B cell (primary cell): ENCODE results near the gene ARHGAP31. TPM values are rescaled to one million over a fixed set of nuclear protein-coding genes. Genes with fewer than 3 reads are reported as not detected.
A peak's percentile ranks its signal among the peaks of the same experiment; 100 is the strongest.

Experiments
- ATAC-seq: fragments of 200-7000 bp; cut with Tn5 transposase; one replicate; pipeline ENCODE4 v1.10.0; 2021; ENCODE audit warnings: low read depth, mild to moderate bottlenecking, moderate number of reproducible peaks, moderate library complexity
- CTCF ChIA-PET: fragments of 350-600 bp; sonication (Branson Sonifier 250); formaldehyde crosslinking; loops from one replicate; lab custom pipeline; 2021; ENCODE audit warnings: antibody characterized with exemption, inconsistent platforms; lab: Charles Lee
- POLR2A ChIA-PET: fragments of 350-600 bp; sonication (Branson Sonifier 250); formaldehyde crosslinking; loops from one replicate; lab custom pipeline; 2021; ENCODE audit warnings: antibody characterized with exemption; lab: Charles Lee
- DNase-seq: peaks from one replicate; pipeline ENCODE4 v3.0.0; 2013
- H2AFZ ChIP-seq: 2 replicates; pipeline ENCODE4 v1.6.1; 2012; ENCODE audit warnings: mild to moderate bottlenecking, low read depth, low read length; ENCODE audit not compliant: insufficient read depth, poor library complexity, severe bottlenecking
- H3K27ac ChIP-seq, 2 donors: 1 replicate in 1 of 2; 2 replicates in 1 of 2; pipeline ENCODE4 v1.5.1; 2012 to 2013; ENCODE audit warnings: low read length in 2 of 2, mild to moderate bottlenecking in 2 of 2, moderate library complexity in 1 of 2
- H3K27me3 ChIP-seq, 4 experiments: fragments of 200-600 bp in 1 of 4; sonication (generic) in 1 of 4; replicated peaks in 1 of 4; 1 replicate in 2 of 4; 2 replicates in 2 of 4; pipeline versions ENCODE4 v1.6.1 to v1.7.0; 2013 to 2016; ENCODE audit warnings: low read length in 3 of 4, mild to moderate bottlenecking in 2 of 4, mixed read lengths in 1 of 4, moderate library complexity in 1 of 4; ENCODE audit not compliant: insufficient read depth in 4 of 4, control insufficient read depth in 3 of 4; ENCODE audit errors: control extremely low read depth in 1 of 4
- H3K36me3 ChIP-seq, 2 experiments: replicated peaks in 1 of 2; 1 replicate in 1 of 2; 2 replicates in 1 of 2; pipeline versions ENCODE4 v1.6.1 to v1.7.1; 2013; ENCODE audit warnings: low read length in 1 of 2; ENCODE audit not compliant: insufficient read depth in 2 of 2, control insufficient read depth in 1 of 2; ENCODE audit errors: control extremely low read depth in 1 of 2, extremely low read depth in 1 of 2
- H3K4me1 ChIP-seq, 2 donors: fragments of 200-600 bp in 1 of 2; sonication (generic) in 1 of 2; 1 replicate in 1 of 2; 2 replicates in 1 of 2; pipeline versions ENCODE4 v1.5.1 to v1.6.1; 2013 to 2017; ENCODE audit warnings: low read length in 2 of 2; ENCODE audit not compliant: control insufficient read depth in 2 of 2, insufficient read depth in 2 of 2
- H3K4me2 ChIP-seq: replicated peaks from 2 replicates; pipeline ENCODE3; 2012; ENCODE audit warnings: mild to moderate bottlenecking, low read depth, low read length; ENCODE audit not compliant: poor library complexity, severe bottlenecking
- H3K4me3 ChIP-seq, 5 experiments: fragments of 200-600 bp in 1 of 5; sonication (generic) in 1 of 5; 1 replicate in 3 of 5; 2 replicates in 2 of 5; pipeline versions ENCODE4 v1.5.1 to v1.7.0; 2011 to 2016; ENCODE audit warnings: low read length in 4 of 5, mild to moderate bottlenecking in 4 of 5, low read depth in 2 of 5, control low read depth in 1 of 5, moderate library complexity in 1 of 5; ENCODE audit not compliant: insufficient read depth in 1 of 5; ENCODE audit errors: control extremely low read depth in 1 of 5, extremely low read depth in 1 of 5
- H3K79me2 ChIP-seq: fragments of 200-600 bp; sonication (generic); one replicate; pipeline ENCODE4 v1.6.0; 2016; ENCODE audit warnings: low read length; ENCODE audit not compliant: control insufficient read depth, insufficient read depth
- H3K9ac ChIP-seq: fragments of 200-600 bp; sonication (generic); 2 replicates; pipeline ENCODE4 v1.6.1; 2017; ENCODE audit warnings: mild to moderate bottlenecking, low read length, moderate library complexity
- H3K9me3 ChIP-seq, 3 donors: one replicate each; pipeline versions ENCODE4 v1.6.1 to v1.7.1; 2013; ENCODE audit warnings: low read length in 2 of 3; ENCODE audit not compliant: control insufficient read depth in 2 of 3, insufficient read depth in 1 of 3; ENCODE audit errors: control extremely low read depth in 1 of 3
- H4K20me1 ChIP-seq: 2 replicates; pipeline ENCODE4 v1.6.0; 2012; ENCODE audit warnings: mild to moderate bottlenecking, low read length; ENCODE audit not compliant: insufficient read depth, control insufficient read depth, poor library complexity, severe bottlenecking
- H3K27ac Mint-ChIP-seq: one replicate; pipeline ENCODE4 v1.8.0; 2021; ENCODE audit warnings: mixed read lengths
- H3K27me3 Mint-ChIP-seq: one replicate; pipeline ENCODE4 v1.8.0; 2021; ENCODE audit warnings: mixed read lengths
- H3K4me1 Mint-ChIP-seq: one replicate; pipeline ENCODE4 v1.8.0; 2021; ENCODE audit warnings: mixed read lengths
- H3K4me3 Mint-ChIP-seq: one replicate; pipeline ENCODE4 v1.8.0; 2021; ENCODE audit warnings: mixed read lengths
- H3K9me3 Mint-ChIP-seq: one replicate; pipeline ENCODE4 v1.8.0; 2022; ENCODE audit warnings: mixed read lengths; ENCODE audit not compliant: insufficient read depth
- CTCF ChIP-seq: fragments of 200-600 bp; IDR thresholded peaks from one replicate; pipeline ENCODE4 v1.8.0; 2022; ENCODE audit warnings: antibody characterized with exemption, mild to moderate bottlenecking
- EZH2 ChIP-seq: IDR thresholded peaks from 2 replicates; pipeline ENCODE4 v1.6.1; 2012; ENCODE audit warnings: borderline replicate concordance, low read depth, mild to moderate bottlenecking, moderate library complexity, low read length; ENCODE audit not compliant: insufficient read depth, poor library complexity, severe bottlenecking
- WGBS: methylation state at CpG from one replicate; pipeline ENCODE4 v1.1.5; 2013; ENCODE audit warnings: missing lambda C conversion rate; ENCODE audit not compliant: insufficient coverage; 5-methylcytosine and 5-hydroxymethylcytosine counted together
- intact Hi-C: fragments of 100-400 bp; cut with micrococcal nuclease; formaldehyde crosslinking; loops from one replicate; pipeline ENCODE4 v1.10.0; 2022
- polyA plus RNA-seq: library from polyadenylated mRNA; depleted of rRNA; stranded (reverse); fragments of >200 nt; gene quantifications from 2 replicates; pipeline ENCODE4 v1.2.3, GENCODE V29; 2012
- total RNA-seq, 2 donors: library from RNA; stranded (reverse); fragments of 120-200 nt in 1 of 2; gene quantifications; 1 replicate in 1 of 2; 2 replicates in 1 of 2; pipeline versions ENCODE4 v1.2.3 to v1.2.4, GENCODE V29; 2013 to 2022

ARHGAP31 gene
- total and polyA plus RNA-seq, 2 donors (not counting 1 experiment from before 2014, with no cell fraction given): 3.5 to 7.8 TPM

- H3K27ac ChIP-seq: peak overlapping the region; percentile 91 to 96
- no peaks in the 10 kb centered on the region for H3K9me3 Mint-ChIP-seq
- POLR2A ChIA-PET: interaction anchor here (0.9 to 2.2 kb wide), 4 partner anchors 29 to 205 kb away, joined by 3 to 21 read pairs (median 6); partner anchors contain the start of genes B4GALT4 and TIMMDC1
- DNase-seq: no peak
- 27% methylated on average over 3 of the region's 4 CpGs for WGBS
- H3K9me3 ChIP-seq: no peaks in the 10 kb centered on the region
- no peak for ATAC-seq
- H3K9ac ChIP-seq: peak overlapping the region; percentile 93
- peak overlapping the region; percentile 79 for H2AFZ ChIP-seq
- peaks cover 54% of the 10 kb centered on the region for H3K4me1 Mint-ChIP-seq
- H3K27me3 ChIP-seq: peaks cover 0 to 7% (median 0%) of the 10 kb centered on the region in 4 experiments
- H3K4me3 Mint-ChIP-seq: peak overlapping the region; percentile 87
- CTCF ChIA-PET: interaction anchor here (0.5 to 2.9 kb wide), 6 partner anchors 8 to 388 kb away, joined by 3 to 18 read pairs (median 4); no protein-coding TSS in a partner anchor
- no peaks in the 10 kb centered on the region for H3K27me3 Mint-ChIP-seq
- H3K4me2 ChIP-seq: peak overlapping the region; percentile 86
- peak overlapping the region; percentile 61 to 89 (median 80) for H3K4me3 ChIP-seq
- H4K20me1 ChIP-seq: no peaks in the 10 kb centered on the region
- H3K36me3 ChIP-seq: no peaks in the 10 kb centered on the region
- H3K4me1 ChIP-seq: peaks cover 34 to 49% of the 10 kb centered on the region in 2 donors
- intact Hi-C loops: loop anchor here (10.0 kb wide), 1 partner anchor 802 kb away; the partner anchor contains the start of gene GSK3B
- peak overlapping the region; percentile 91 for H3K27ac Mint-ChIP-seq
- TF ChIP-seq EZH2 (no peak), CTCF (no peak)
- peaks cover 3% of the 10 kb centered on the region for H3K79me2 ChIP-seq
These were observed 895 bp upstream of the ARHGAP31 start for GRCh38 chr3:119293105-119293870.
